ENCODE results near the gene RTP1. TPM values are rescaled to one million over a fixed set of nuclear protein-coding genes. Genes with fewer than 3 reads are reported as not detected.
"Not testable (repeated sequence)": the region's sequence is repeated elsewhere in the genome, so short reads cannot be mapped to it uniquely, and the experiment has no call there.

The RTP1 gene
- total RNA-seq, 1 experiment from 2014 or later = not detected

GRCh38 chr3:187188931-187189330, 8.4 kb upstream of the RTP1 start:
- no peaks in the 10 kb centered on the region for H3K36me3 ChIP-seq
- H3K27me3 ChIP-seq = no peaks in the 10 kb centered on the region
- H3K4me3 ChIP-seq = no peak overlapping the region
- peaks cover 1% of the 10 kb centered on the region; the same call in 1 of the 2 replicates for H3K9me3 ChIP-seq
- peak; percentile 55 for DNase-seq

GRCh38 chr3:187191271-187191670, 6.0 kb upstream of the RTP1 start:
- Histone ChIP-seq H3K4me3 (no peak overlapping the region), H3K9me3 (peaks cover 1% of the 10 kb centered on the region; the same call in 1 of the 2 replicates), H3K36me3 (no peaks in the 10 kb centered on the region), H3K27me3 (no peaks in the 10 kb centered on the region)
- no peak for DNase-seq

- no peak for DNase-seq
- Histone ChIP-seq H3K27me3 (no peaks in the 10 kb centered on the region), H3K4me3 (no peak overlapping the region), H3K9me3 (peaks cover 1% of the 10 kb centered on the region; the same call in 1 of the 2 replicates), H3K36me3 (no peaks in the 10 kb centered on the region)
These were observed 4.1 kb upstream of the RTP1 start for GRCh38 chr3:187193181-187193580.

GRCh38 chr3:187196573-187197334, 532 bp upstream of the RTP1 start:
- DNase-seq = no peak
- Histone ChIP-seq H3K27me3 (no peaks in the 10 kb centered on the region), H3K4me3 (no peak overlapping the region), H3K9me3 (peaks cover 1% of the 10 kb centered on the region; the same call in 1 of the 2 replicates), H3K36me3 (no peaks in the 10 kb centered on the region)

GRCh38 chr3:187198490-187198889, 1.2 kb downstream of the RTP1 start:
- DNase-seq = no peak

GRCh38 chr3:187199463-187200050, 2.3 kb downstream of the RTP1 start:
- not testable (repeated sequence) for H3K4me3 ChIP-seq, H3K9me3 ChIP-seq, DNase-seq, H3K27me3 ChIP-seq, H3K36me3 ChIP-seq

More at GRCh38 chr3:187198490-187198889, 1.2 kb downstream of the RTP1 start:
- no peaks in the 10 kb centered on the region for H3K9me3 ChIP-seq
- H3K36me3 ChIP-seq = no peaks in the 10 kb centered on the region
- H3K4me3 ChIP-seq = no peak overlapping the region
- no peaks in the 10 kb centered on the region for H3K27me3 ChIP-seq

GRCh38 chr3:187205683-187206082, 8.4 kb downstream of the RTP1 start:
- no peaks in the 10 kb centered on the region for H3K27me3 ChIP-seq
- peaks cover 32% of the 10 kb centered on the region for H3K9me3 ChIP-seq
- no peak overlapping the region for H3K4me3 ChIP-seq
- no peaks in the 10 kb centered on the region; the same call in 1 of the 2 replicates for H3K36me3 ChIP-seq
- no peak for DNase-seq

GRCh38 chr3:187207062-187207461, 9.8 kb downstream of the RTP1 start:
- Histone ChIP-seq H3K9me3 (peaks cover 32% of the 10 kb centered on the region), H3K27me3 (no peaks in the 10 kb centered on the region), H3K36me3 (no peaks in the 10 kb centered on the region; the same call in 1 of the 2 replicates), H3K4me3 (no peak overlapping the region)
- DNase-seq = no peak

- no peak for DNase-seq
- H3K27me3 ChIP-seq = no peaks in the 10 kb centered on the region
- H3K9me3 ChIP-seq = peaks cover 32% of the 10 kb centered on the region
- H3K4me3 ChIP-seq = no peak overlapping the region
- no peaks in the 10 kb centered on the region; the same call in 1 of the 2 replicates for H3K36me3 ChIP-seq
These were observed 10.3 kb downstream of the RTP1 start for GRCh38 chr3:187207624-187208023.

- H3K4me3 ChIP-seq = no peak overlapping the region
- peaks cover 32% of the 10 kb centered on the region for H3K9me3 ChIP-seq
- peak; percentile 90 for DNase-seq
- H3K36me3 ChIP-seq = no peaks in the 10 kb centered on the region; the same call in 1 of the 2 replicates
- no peaks in the 10 kb centered on the region for H3K27me3 ChIP-seq
These were observed 10.9 kb downstream of the RTP1 start for GRCh38 chr3:187208159-187208558.

- Histone ChIP-seq H3K36me3 (no peaks in the 10 kb centered on the region; the same call in 1 of the 2 replicates), H3K9me3 (peaks cover 30% of the 10 kb centered on the region), H3K4me3 (no peak overlapping the region), H3K27me3 (no peaks in the 10 kb centered on the region)
- DNase-seq = peak; percentile 42
These were observed 12.2 kb downstream of the RTP1 start for GRCh38 chr3:187209491-187209890.

- no peak overlapping the region for H3K4me3 ChIP-seq
- H3K27me3 ChIP-seq = no peaks in the 10 kb centered on the region
- H3K9me3 ChIP-seq = peaks cover 29% of the 10 kb centered on the region
- no peak for DNase-seq
- no peaks in the 10 kb centered on the region; the same call in 1 of the 2 replicates for H3K36me3 ChIP-seq
These were observed 12.8 kb downstream of the RTP1 start for GRCh38 chr3:187210091-187210490.

GRCh38 chr3:187210545-187211327, 13.4 kb downstream of the RTP1 start:
- peak; percentile 85 for DNase-seq
- Histone ChIP-seq H3K9me3 (peaks cover 23% of the 10 kb centered on the region), H3K4me3 (no peak overlapping the region)

GRCh38 chr3:187211532-187212195, 14.4 kb downstream of the RTP1 start:
- peak; percentile 88 for DNase-seq

More at GRCh38 chr3:187210545-187211327, 13.4 kb downstream of the RTP1 start:
- Histone ChIP-seq H3K36me3 (no peaks in the 10 kb centered on the region; the same call in 1 of the 2 replicates), H3K27me3 (no peaks in the 10 kb centered on the region)

GRCh38 chr3:187212196-187212545, 14.9 kb downstream of the RTP1 start:
- no peaks in the 10 kb centered on the region; the same call in 1 of the 2 replicates for H3K36me3 ChIP-seq

More at GRCh38 chr3:187211532-187212195, 14.4 kb downstream of the RTP1 start:
- H3K36me3 ChIP-seq = no peaks in the 10 kb centered on the region; the same call in 1 of the 2 replicates
- peaks cover 13% of the 10 kb centered on the region for H3K9me3 ChIP-seq
- H3K4me3 ChIP-seq = no peak overlapping the region
- H3K27me3 ChIP-seq = no peaks in the 10 kb centered on the region

GRCh38 chr3:187212705-187213104, 15.4 kb downstream of the RTP1 start:
- Histone ChIP-seq H3K27me3 (no peaks in the 10 kb centered on the region), H3K36me3 (no peaks in the 10 kb centered on the region), H3K4me3 (no peak overlapping the region), H3K9me3 (peaks cover 3% of the 10 kb centered on the region)
- DNase-seq = peak; percentile 38

More at GRCh38 chr3:187212196-187212545, 14.9 kb downstream of the RTP1 start:
- DNase-seq = no peak
- no peak overlapping the region for H3K4me3 ChIP-seq
- H3K9me3 ChIP-seq = peaks cover 8% of the 10 kb centered on the region
- H3K27me3 ChIP-seq = no peaks in the 10 kb centered on the region
